GM19372 (cell line): ENCODE measurements around the gene GRM8.

ENCODE experiments used
- ATAC-seq: cut with Tn5 transposase; IDR thresholded peaks from one replicate; pipeline ENCODE4 v1.9.1; 2021; ENCODE audit warnings: mild to moderate bottlenecking, low read depth, moderate library complexity; ENCODE audit not compliant: unreplicated experiment

GRM8 gene

DNA sequence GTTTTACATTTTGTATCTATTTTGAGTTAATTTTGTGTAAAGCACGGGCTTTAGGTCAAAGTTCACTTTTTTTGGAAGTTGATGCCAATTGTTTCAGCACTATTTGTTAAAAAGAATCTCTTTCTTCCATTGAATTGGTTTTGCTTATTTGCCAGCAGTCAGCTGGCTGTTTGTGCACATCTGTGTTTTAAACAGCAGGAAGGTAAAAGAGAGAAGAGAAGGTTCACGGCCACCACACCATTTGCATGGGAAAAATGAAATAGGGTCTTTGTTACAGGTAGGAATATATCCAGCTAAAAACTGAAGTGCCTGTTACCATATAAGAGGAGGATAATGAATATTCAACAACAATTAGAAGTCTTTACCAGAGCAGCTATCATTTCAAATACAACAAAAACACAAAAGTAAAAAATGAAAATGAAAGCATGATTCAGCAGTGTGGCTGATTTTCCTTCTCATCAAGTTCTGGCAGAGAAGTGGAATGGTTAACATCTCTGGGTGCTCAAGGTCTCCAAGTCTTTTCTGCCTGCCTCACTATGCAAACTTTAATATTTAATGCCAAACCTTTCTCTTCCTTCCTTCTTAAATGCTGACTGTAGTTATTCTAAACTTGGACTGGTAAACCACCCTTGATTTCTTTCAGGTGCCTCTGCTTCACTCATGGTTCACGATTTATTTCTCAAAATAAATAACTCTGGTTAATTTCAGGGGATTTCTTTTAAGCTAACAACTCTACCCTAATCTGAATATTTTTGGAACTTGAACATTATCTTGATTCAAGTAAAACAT lies 841.5 kb downstream of the GRM8 start:
- peak; percentile 52 for ATAC-seq

DNA sequence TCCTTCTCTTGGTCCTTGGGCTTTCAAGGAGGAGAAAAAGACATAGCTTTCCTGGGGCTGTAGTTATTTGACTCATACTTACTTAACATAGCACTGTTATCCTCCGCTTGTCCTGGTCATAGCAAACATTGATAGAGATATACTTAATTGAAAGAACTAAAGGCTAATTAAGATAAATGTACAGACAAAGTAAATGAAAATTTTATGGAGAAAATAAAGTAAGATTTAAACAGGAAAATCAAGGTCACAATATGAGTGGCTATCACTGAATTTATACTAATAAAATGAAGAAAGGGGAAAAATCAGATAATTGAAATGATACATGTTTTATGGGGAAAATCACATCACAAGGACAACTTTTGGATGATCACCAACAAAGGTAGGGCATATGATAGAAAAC lies 849.7 kb downstream of the GRM8 start:
- no peak for ATAC-seq

DNA sequence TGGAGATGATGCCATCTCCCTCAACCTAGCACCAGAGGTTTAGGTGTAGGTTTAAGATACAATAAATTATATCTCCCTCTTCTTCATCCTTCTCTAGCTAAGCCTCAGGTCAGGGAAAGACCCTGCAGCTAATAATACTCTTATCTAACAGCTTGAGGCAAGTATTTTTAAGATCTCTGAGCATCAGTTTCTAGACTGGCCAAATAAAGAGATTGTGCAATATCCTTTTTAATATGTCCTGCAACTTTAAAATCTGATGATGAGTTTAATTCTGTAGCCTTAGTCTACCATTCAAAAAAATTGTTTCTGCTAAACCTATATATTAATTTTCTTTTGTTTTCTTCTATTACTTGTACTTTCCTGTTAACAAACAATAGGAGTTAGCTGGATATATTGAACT lies 850.8 kb downstream of the GRM8 start:
- no peak for ATAC-seq

DNA sequence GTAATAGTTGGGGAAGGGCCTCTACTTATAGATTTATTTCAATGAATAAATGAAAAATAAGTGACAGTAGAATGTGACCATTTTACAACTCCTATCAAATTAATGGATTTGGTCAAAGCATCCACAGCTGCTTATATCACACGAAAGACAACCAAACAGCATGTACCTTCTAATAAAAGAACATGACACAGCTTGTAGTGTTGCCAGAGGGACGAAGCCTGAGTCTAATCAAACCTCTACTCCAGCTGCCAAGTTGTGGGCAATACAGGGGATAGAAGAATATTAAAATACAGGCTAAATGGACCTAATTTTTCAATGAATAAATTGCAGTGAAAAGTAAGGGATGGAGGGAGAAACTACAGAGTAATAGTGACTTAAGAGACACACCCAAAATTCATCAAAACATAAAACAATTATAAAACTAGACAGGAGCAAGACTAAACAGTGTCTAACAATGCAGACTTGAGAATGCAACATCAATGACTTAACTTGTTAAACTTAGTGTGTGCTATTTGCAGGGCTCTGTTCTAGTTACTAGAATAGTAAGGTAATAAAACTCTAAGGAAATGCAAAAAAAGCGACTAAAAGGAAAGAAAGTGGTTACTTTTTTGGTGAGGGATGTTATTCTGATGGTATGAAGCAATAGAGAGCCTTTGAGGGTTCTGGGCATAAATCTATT lies 853.8 kb downstream of the GRM8 start:
- ATAC-seq = no peak

DNA sequence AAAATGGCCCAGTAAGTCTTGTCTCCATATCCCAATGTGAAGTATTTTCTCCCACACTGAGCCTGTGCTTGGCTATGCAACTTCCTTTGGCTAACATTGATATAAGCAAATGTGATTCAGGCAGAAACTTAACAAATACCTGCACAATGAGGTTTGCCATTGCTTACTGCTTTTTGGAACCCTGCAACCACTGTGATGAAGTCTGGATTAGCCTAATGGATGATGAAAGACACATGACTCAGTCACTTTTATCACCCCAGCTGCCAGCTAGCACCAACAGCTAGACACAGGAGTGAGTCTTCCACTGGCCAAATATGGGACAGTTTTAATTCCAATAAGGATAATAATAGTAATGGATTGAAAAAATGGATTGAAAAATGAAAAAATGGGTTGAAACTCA lies 854.5 kb downstream of the GRM8 start:
- no peak for ATAC-seq

DNA sequence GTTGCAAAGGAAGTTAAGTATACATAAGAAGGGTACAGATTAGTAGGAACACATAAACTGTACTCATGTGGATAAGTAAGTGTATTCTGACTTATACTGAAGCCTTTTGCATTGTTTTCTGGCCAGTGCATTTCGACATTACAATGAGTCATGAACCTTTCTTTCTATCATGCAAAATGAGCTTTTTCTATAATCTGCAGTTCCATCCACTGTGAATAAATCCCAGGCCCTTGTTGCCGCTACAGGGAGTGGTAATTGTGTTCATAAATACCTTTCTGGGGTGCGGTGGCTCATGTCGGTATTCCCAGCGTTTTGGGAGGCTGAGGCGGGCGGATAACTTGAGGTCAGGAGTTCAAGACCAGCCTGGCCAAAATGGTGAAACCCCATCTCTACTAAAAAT lies 858.3 kb downstream of the GRM8 start:
- no peak for ATAC-seq
